Left renal pelvis (tissue), 4 donors: ENCODE data around the gene CYP4Z1. TPM values are rescaled to one million over a fixed set of nuclear protein-coding genes. Genes with fewer than 3 reads are reported as not detected.
"Not testable (repeated sequence)": the region's sequence is repeated elsewhere in the genome, so short reads cannot be mapped to it uniquely, and the experiment has no call there.

Source experiments
- DNase-seq, 4 donors: peaks; one replicate each; pipeline ENCODE4 v3.0.0-alpha.2; 2013; ENCODE audit warnings: low read depth in 4 of 4, low spot score in 3 of 4
- polyA plus RNA-seq, 4 donors: library from polyadenylated mRNA; unstranded; fragments of 120-200 nt; gene quantifications; one replicate each; pipeline ENCODE4 v1.2.1, GENCODE V29; 2013; ENCODE audit not compliant: insufficient read length in 4 of 4

The CYP4Z1 gene
- polyA plus RNA-seq, 4 donors, result 0.20 to 0.44 (median 0.42) TPM; not detected in 1

DNA sequence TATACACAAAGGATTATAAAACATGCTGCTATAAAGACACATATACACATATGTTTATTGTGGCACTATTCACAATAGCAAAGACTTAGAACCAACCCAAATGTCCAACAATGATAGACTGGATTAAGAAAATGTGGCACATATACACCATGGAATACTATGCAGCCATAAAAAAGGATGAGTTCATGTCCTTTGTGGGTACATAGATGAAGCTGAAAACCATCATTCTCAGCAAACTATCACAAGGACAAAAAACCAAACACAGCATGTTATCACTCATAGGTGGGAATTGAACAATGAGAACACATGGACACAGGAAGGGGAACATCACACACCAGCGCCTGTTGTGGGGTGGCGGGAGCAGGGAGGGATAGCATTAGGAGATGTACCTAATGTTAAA, 60.0 kb downstream of the CYP4Z1 start:
- DNase-seq, result not testable (repeated sequence)

DNA sequence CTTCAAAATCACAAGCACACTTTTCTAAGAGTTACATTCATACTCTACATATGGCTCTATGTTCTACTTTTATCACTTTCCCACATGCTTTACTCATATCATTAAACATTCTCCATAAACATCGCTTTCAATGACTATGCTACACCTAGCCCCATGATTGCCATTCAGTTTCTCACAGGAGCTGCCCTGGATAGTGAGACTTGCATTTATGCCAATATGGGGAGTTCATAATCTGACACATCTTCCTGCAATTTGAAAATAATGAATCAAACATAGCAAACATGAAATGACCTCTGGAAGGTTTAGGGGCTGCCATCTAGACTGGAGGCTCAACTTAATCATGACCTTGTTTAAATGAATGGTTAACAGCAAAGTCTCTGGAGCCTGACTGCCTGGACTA, 61.2 kb downstream of the CYP4Z1 start:
- no peak for DNase-seq

DNA sequence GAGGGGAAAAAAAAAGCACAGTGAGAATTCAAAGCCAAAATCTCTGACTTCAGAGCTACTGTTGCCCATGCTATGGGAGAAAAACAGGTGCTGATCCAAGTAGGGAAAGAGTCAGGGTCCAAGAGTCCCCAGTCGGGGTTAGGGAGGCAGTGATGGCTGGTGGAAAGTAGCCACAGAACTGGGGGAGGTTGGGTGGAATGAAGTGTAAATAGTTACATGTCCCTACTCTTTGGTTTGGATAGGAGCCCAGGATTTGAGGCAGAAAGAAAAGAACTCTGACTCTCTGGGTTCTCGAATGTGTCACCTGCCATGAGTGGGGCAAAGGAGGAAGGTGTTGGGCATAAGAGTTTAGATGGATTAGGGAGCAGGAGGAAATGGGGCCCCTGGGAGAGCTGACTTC, 61.8 kb downstream of the CYP4Z1 start:
- not testable (repeated sequence) for DNase-seq

DNA sequence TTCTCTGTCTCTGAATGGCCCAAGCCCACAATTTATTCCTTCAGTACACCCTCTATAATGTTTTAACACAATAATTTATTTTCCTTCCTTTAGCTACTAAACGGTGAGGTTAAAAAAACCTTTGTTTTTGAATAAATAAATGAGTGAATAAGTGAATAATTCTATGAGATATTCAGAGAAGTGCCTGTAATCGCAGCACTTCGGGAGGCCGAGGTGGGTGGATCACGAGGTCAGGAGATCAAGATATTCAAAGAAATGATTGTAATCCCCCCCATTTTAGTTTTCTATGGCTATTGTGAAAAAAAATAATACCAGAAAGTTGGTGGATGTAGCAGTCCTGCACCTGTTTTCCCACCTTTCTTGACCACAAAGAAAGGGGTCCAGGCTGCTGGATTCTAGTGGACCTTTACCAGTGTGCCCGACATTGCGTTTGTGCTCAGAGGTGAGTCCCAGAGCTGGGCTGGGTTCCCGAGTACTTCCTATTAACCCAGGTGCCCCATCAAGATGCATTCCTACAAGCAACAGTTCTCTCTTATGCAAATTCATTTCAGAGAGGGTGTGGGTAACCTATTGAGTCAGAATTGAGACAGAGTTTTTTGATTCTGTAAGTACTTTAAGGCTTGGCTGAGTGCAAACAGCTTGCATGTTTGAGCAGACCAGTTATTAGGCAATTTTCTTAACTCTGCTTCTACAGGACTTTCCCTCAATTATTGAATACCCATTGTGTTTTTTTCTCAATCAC, 62.6 kb downstream of the CYP4Z1 start:
- DNase-seq, result not testable (repeated sequence)

DNA sequence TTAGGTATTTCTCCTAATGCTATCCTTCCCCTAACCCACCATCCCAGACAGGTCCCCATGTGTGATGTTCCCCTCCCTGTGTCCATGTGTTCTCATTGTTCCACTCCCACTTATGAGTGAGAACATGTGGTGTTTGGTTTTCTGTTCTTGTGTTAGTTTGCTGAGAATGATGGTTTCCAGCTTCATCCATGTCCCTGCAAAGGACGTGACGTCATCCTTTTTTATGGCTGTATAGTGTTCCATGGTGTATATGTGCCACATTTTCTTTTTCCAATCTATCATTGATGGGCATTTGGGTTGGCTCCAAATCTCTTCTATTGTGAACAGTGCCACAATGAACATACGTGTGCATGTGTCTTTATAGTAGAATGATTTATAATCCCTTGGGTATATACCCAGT, 65.6 kb downstream of the CYP4Z1 start:
- not testable (repeated sequence) for DNase-seq

DNA sequence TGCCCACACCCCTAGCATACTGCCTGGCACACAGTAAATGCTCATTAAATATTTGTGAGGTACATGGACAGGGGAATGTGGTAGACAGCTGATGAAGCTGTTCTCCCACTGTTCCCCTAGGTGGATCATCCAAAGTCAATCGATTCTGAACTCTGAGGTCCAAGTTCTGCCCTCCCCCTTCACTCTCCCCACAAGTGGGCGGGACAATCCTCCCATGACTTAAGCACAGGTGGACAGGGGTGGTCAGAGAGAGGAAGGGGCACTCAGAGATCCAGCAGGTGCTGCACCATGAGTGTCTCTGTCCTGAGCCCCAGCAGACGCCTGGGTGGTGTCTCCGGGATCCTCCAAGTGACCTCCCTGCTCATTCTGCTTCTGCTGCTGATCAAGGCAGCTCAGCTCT, 70.2 kb downstream of the CYP4Z1 start, which contains the start of gene CYP4A22:
Gene CYP4A22 (plus strand): TSS at position 244 of the 400 bp plus-strand sequence. CDS start 45 bp downstream, at position 289.
- DNase-seq, result no peak

DNA sequence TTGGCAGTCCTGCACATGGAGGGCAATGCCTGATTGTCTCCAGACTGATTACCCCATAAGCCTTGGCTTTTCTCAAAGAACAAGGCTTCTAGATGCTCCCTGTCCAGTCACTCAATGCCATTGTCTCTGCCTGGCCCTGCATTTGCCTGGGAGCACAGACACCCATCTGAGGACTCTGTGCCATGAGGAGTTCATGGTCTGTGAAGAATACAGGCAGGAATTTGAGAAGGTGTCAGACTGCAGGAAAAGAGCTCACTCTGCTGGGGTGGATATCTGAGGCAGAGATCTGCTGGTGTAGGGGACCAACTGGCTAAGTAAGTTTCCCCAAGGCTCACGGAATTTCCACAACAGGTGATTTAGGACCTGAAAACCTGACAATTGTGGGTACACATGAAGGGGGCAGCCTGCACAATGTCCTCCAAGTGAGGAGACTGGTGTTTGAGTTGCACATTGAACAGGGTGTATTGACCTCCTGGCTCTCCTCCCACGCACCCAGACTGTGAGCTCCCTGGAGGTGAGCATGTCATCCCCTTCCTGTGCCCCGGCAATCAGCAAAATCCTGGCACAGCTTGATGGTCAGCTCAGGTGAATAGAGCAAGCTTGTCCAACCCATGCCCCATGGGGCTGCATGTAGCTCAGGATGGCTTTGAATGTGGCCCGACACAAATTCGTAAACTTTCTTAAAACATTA, 71.0 kb downstream of the CYP4Z1 start:
- DNase-seq, result no peak

DNA sequence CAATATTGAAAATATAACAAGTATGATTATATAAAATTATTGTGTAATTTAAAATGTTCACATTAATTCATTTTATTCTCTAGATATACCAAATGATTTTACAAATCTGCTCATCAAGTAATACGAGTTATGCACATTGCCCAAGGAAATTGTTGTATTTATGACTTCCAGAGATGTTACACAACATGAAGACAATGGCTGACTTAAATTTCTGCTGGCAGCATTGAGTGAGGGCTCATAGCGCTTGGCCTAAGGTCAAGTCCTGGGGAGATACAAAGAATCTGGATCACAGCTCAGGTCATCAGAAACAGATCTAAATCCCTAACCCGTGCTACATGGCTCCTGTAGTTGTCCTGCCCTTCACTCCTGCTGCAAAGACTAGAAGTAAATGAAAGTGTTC, 73.3 kb downstream of the CYP4Z1 start:
- not testable (repeated sequence) for DNase-seq

DNA sequence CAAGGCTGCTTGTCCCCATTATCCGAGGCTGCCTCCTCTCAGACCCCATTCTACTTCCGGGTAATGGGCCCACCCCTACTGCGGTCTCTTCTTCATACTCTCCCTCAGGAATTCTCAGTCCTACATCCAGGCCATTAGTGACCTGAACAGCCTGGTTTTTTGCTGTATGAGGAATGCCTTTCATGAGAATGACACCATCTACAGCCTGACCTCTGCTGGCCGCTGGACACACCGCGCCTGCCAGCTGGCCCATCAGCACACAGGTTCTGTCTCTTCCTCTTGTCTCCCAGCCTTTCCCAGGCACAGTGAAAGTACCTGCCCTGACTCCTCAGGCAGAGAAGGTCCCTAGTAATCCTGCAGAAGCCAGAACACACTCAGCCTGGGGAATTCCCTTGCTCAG, 76.6 kb downstream of the CYP4Z1 start:
- not testable (repeated sequence) for DNase-seq

DNA sequence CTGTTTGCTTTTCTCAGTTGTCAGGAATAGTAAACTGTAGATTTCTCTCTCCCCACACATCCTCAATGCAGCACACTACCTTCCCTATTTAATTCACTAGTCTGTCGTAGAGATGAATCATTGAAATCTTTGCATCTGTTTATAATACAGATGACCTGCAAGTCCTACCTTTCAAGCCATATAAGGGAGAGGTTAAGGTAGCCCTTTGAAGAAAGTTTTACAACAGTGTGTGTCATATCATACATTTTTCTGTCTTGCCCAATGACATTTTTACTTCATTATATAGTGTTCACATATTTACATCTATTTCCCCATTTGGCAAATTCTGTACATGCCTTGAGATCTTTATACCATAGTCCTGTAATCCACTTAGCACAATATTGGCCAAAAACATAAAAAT, 79.5 kb downstream of the CYP4Z1 start:
- not testable (repeated sequence) for DNase-seq

DNA sequence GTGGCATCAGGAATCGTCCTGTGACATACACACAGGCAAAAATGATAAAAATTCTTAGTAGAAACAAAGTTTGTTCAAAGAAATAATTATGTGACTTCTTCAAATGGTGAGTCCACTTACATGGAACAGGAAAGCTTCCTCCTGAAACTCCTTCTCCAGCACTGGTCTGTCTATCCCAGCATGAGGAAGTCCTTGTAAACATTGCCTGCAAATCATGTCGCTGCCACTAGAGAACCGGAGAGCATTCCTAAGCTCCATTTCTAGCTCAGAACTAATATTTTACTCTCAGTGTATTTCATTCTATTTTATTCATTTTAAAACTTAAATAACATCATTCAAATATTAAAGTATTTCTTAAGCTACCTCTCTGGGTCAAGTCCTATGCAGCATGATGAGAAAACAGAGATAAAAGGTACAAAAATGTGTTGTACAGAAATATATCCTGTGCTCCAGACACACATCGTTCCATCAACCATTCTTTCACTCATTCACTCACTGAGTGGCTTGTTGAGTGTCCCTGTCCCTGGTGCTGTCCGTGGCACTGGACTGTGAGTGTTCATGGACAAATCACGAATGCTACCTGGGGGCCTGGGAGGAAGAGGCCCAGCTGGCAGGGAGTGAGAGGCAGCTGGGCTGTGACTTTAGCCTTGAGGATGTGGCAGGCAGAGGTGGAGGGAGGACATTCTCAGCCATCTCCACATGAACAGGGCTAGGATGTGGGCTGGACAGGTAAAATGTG, 80.2 kb downstream of the CYP4Z1 start:
- DNase-seq, result no peak

DNA sequence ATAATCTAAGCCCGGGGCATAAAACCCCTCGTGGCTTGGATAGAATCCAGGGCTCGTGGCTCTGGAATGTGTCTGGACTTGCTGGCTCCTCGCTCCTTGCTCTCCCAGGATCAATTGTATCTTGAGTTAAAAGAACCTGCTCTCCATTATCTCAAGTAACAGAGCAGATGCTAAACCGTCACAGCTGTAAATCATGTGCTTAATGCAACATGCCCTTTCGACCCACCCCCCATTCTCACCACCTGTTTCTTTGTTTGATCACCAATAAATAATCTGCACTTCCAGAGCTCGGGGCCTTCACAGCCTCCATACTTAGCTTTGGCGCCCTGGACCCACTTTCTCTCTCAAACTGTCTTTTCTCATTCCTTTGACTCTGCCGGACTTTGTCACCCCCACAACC, 82.1 kb downstream of the CYP4Z1 start:
- not testable (repeated sequence) for DNase-seq

DNA sequence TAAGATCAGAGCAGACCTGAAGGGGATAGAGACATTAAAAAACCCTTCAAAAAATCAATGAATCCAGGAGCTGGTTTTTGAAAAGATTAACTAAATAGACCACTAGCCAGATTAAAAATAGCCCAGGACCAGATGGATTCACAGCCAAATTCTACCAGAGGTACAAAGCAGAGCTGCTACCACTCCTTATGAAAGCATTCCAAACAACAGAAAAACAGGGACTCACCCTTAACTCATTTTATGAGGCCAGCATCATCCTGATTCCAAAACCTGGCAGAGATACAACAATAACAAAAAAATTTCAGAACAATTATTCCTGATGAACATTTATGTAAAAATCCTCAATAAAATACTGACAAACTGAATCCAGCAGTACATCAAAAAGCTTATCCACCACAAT, 89.4 kb downstream of the CYP4Z1 start:
- DNase-seq, result not testable (repeated sequence)

DNA sequence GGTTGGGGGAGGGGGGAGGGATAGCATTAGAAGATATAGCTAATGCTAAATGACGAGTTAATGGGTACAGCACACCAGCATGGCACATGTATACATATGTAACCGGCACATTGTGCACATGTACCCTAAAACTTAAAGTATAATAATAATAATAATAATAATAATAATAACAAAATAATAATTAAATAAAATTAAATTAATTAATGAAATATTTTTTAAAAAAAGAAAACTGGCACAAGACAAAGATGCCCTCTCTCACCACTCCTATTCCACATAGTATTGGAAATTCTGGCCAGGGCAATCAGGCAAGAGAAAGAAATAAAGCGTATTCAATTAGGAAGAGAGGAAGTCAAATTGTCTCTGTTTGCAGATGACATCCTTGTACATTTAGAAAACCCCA, 90.9 kb downstream of the CYP4Z1 start:
- not testable (repeated sequence) for DNase-seq

DNA sequence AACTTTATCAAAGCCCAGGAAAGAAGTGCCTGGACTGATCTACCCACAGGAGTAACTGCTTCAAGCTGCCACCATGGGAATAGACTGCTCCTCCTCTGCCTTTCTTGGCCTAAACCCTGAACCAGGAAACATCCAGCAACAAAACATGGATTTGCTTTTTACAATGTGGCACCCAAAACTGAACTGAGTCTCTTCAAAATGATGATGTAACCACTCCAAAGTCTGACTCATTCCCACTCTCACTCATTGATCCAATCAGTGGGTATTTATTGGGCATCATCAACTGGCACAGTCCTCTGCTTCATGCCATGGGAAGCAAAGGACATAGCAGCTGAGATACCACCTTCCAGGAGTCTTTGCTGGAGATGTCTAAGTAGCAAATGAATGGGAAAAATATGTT, 93.7 kb downstream of the CYP4Z1 start:
- no peak for DNase-seq

DNA sequence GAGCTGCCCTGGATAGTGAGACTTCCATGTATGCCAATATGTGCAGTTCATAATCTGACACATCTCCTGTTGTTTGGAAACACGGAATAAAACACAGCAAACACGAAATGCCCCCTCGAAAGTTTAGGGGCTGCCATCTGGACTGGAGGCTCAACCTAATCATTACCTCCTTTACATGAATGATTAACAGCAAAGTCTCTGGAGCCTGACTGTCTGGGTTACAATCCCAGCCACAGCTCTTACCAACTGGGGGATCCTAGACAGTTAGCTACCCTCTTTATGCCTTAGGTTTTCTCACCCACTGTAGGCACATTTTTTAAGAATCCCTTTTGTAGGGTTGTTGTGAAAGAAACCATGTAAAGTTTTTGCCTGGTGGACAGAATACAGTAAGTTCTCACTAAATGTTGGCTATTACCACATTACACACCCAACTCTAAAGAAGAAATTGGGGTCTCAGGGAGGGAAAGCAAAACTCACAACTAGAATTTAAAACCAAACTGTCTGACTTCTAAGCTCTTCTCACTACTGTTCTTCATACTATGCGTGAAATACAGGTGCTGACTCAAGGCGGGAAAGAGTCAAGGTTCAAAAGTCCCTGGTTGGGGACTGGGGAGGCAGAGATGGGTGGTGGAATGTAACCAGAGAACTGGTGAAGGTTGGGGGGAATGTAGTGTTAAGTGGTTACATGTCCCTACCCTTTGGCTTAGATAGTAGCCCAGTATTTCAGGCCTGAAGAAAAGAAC, 94.4 kb downstream of the CYP4Z1 start:
- no peak for DNase-seq

DNA sequence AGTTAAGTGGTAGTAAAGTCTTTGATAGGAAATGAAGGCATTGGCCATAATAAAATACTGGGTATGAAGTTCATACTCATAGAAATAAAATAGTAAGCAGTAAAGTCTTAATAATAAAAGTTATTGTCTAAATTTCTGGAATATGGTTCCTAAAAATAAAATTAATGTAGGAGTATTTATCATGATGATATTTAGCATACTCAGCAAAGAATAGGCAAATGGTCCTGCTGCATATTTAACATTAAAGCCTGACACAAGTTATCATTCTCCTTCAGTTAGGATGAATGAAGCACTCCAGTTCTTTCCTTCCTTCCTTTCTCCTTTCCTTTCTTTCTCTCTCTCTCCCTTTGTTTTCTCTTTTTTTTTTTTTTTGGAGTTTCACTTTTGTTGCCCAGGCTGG, 97.5 kb downstream of the CYP4Z1 start:
- no peak for DNase-seq
